Right lobe of liver (tissue), 4 donors: ENCODE measurements around the gene OBSL1.

Experiments
- CTCF ChIP-seq, 4 donors: fragments of 200-600 bp in 3 of 4; fragments of 450-650 bp in 1 of 4; IDR thresholded peaks; one replicate each; pipeline versions ENCODE4 v1.5.1 to v1.8.0; 2016 to 2022; ENCODE audit warnings: antibody characterized with exemption in 4 of 4, mild to moderate bottlenecking in 2 of 4
- POLR2A ChIP-seq: fragments of 450-650 bp; IDR thresholded peaks from one replicate; pipeline ENCODE4 v1.6.1; 2017; ENCODE audit warnings: antibody characterized with exemption, mild to moderate bottlenecking
- donor health status: DM: no; HTN: no; CAD: no.
- donor health status: DM: no; HTN: no; CAD: no.
- donor health status: DM: no; HTN: yes; CAD: no.

DNA sequence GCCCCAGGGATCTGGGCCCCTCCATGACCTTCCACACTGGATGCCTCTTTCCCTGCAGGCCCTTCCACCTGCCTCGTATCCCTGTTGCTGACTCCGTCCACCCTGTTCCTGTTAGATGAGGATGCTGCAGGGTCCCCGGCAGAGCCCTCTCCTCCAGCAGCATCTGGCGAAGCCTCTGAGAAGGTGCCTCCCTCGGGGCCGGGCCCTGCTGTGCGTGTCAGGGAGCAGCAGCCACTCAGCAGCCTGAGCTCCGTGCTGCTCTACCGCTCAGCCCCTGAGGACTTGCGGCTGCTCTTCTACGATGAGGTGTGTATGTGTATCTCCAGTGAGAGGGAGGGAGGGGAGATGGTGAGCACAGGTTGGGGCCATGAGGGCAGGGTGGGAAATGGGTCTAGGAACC is 43.7 kb upstream of the OBSL1 start:
- no peak for TF ChIP-seq CTCF (IDR thresholded peaks at IDR 0.05)
- no peak for TF ChIP-seq POLR2A
